ENCODE data around the gene OXGR1.

The OXGR1 gene

GRCh38 chr13:96958286-96958891 lies 35.9 kb downstream of the OXGR1 start:
- DNase-seq, result no peak

DNA sequence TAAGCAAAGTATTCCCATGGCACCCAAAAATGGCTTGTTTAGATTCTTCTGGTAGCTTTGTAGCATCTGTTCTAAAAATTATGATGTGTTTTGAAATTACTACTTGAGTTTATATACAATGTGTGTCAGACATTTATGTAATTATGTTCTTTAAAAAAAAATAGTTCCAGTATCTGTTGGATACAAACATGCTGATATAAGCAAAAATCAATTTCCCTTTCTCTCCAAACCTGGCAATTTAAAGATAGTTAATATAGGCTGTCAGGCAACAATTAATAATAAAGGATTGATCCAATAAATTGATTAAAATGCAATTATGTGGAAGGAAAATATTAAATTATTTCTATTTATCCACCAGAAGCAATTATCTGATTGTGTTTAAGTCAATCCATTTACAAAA lies 41.7 kb downstream of the OXGR1 start:
- DNase-seq, result no peak

- no peak for DNase-seq
Measured at GRCh38 chr13:96948127-96948526, 46.1 kb downstream of the OXGR1 start.

DNA sequence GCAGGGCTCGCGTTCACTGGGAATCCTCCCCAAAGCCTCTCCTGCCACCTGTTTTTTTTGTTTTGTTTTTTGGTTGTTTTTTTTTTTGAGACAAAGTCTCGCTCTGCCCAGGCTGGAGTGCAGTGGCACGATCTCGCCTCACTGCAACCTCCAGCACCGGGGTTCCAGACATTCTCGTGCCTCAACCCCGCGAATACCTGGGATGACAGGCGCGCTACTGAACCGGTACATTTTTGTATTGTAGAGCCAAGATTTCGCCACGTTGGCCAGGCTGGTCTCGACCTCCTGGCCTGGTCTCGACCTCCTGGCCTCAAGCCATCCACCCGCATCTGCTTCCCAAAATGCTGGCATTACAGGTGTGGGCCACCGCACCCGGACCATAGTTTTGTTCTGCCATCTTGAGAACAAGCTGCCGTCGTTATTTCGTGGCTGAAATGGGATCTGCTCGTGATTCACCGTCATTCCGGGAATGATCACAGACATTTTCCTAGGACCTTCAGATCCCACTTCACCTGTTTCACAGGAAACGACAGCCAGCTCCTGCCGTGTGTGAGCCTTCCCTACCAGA lies 46.8 kb downstream of the OXGR1 start:
- no peak for DNase-seq

DNA sequence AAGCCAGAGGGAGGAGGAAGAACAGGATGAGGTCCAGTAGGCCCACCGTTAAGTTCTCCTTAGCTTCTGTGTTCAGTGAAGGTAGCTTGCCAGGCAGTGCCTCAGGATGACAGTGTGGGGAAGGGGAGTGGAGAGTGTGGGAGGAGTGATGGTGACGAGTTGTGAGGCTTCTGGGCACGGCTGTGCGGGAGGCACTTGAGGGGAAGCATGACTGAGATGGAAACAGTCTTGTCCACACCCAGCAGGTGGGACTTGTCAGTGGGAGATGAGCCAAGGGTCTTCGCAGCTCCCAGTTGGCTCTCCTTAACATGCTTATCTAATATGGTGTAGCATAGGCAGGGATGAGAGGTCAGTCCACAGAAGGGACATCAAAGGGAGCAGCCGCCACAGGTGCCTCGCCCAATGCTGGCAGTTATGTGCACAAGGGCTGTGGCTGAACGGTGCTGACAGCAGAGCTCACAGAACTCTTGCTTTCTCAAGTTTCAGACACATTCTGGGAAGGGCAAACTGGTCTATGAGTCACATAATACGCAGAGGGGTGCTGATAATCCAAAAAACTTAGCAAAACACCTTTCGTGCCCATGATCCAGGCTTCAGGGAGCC lies 47.5 kb downstream of the OXGR1 start:
- no peak for DNase-seq

DNA sequence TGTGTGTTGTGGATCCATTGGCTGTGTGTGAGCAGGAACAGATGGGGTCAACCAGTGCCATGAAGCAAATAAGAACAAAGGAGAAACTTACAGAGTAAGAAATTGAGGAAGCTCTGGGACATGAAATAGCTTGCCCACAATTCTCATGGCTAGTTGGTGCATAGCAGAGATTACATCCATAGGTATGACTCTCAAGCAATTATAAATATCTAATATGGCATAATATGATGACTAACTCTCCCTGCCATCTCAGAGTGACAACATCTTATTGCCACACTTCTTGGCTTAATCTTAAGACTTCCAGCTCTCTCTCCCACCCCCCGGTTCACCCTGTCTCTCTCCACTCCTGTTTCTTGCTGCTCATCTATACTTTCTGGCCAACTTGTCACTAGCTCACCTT lies 53.3 kb downstream of the OXGR1 start:
- DNase-seq, result no peak

DNA sequence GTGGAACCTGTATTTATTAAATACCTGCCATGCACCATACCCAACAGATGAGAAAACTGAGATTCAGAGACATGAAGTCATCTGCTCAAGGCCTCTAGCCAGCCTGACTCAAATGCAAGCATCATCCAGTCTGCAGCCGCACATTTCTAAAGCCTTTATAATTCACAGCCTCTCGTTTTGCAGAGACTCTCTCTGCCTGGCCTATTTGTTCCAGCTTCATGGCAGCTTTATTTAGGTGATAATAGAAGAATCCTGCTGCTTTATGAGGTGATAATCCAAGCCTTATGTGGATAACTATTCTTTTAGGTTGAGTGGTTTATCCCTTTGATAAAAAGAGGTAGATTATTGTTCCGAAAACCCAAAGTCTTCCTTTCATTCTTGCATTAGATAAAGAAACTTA lies 58.4 kb downstream of the OXGR1 start:
- DNase-seq, result no peak

Data from activated naive CD4-positive, alpha-beta T cell treated with anti-CD3 and anti-CD28 coated beads, Interleukin-2, amount 50 U/mL, for 16 hours (primary cell).